HG03457 (cell line): ENCODE measurements around the gene DEFB121.
"Not testable (repeated sequence)": the region's sequence is repeated elsewhere in the genome, so short reads cannot be mapped to it uniquely, and the experiment has no call there.

Source experiments
- ATAC-seq: cut with Tn5 transposase; IDR thresholded peaks from one replicate; pipeline ENCODE4 v1.9.1; 2021; ENCODE audit warnings: moderate number of reproducible peaks; ENCODE audit not compliant: unreplicated experiment

Gene DEFB121

DNA sequence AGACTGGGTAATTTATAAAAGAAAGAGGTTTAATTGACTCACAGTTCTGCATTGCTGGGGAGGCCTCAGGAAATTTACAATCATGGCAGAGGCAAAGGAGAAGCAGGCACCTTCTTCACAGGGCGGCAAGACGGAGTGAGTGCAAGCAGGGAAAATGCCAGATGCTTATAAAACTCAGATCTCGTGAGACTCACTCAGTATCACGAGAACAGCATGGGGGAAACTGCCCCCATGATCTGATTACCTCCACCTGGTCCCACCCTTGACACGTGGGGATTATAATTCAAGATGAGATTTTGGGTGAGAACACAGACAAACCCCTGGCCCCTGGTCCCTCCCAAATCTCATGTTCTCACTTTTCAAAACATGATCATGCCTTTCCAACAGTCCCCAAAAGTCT, 41.7 kb downstream of the DEFB121 start:
- ATAC-seq: not testable (repeated sequence)

DNA sequence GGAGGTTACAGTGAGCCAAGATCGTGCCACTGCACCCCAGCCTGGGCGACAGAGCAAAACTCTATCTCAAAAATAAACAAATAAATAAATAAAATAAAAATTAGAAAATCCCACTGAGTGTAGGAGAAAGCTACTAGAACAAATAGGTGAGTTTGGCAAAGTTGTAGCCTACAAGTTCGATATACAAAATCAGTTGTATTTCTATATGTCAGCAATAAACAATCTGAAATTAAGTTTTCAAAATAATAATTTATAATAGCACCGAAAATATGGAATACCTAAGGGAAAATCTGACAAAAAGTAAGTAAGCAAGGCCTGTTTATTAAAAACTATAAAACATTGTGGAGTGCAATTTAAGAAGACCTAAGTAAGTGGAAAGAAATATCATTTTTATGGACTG, 42.7 kb downstream of the DEFB121 start:
- no peak for ATAC-seq

DNA sequence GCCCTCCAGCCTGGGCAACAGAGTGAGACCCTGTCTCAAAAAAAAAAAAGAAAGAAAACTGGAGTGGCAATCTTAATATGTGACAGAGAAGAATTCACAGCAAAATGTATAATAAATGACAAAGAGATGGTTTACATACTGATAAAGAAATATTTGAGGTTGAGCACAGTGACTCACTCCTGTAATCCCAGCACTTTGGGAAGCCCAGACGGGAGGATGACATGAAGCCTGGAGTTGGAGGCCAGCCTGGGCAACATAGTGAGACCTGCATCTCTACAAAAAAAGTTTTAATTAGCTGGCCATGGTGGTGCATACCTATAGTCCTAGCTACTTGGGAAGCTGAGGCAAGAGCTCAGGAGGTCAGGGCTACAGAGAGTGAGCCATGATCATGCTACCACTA, 50.0 kb downstream of the DEFB121 start:
- no peak for ATAC-seq
